Ovary (tissue), 9 donors: ENCODE measurements around the gene TSSK6. TPM values are rescaled to one million over a fixed set of nuclear protein-coding genes. Genes with fewer than 3 reads are reported as not detected.
A peak's percentile ranks its signal among the peaks of the same experiment; 100 is the strongest.

Source experiments
- DNase-seq, 5 donors: peaks; one replicate each; pipeline ENCODE4 v3.0.0-alpha.2; 2019 to 2020
- H3K27ac ChIP-seq, 2 donors: fragments of 200-600 bp; one replicate each; pipeline versions ENCODE4 v1.5.1 to v1.8.0; 2019 to 2022
- H3K27me3 ChIP-seq: fragments of 200-600 bp; one replicate; pipeline ENCODE4 v1.8.0; 2022
- H3K36me3 ChIP-seq: fragments of 200-600 bp; sonication (generic); one replicate; pipeline ENCODE4 v1.5.1; 2019
- H3K4me1 ChIP-seq: one replicate; pipeline ENCODE4 v1.8.1; 2013; ENCODE audit warnings: mild to moderate bottlenecking, moderate library complexity; ENCODE audit not compliant: insufficient read depth
- H3K4me3 ChIP-seq: fragments of 200-600 bp; sonication (generic); one replicate; pipeline ENCODE4 v1.5.1; 2017
- H3K9me3 ChIP-seq, 2 donors: fragments of 200-600 bp in 1 of 2; sonication (generic) in 1 of 2; one replicate each; pipeline versions ENCODE4 v1.5.1 to v1.8.1; 2013 to 2019; ENCODE audit warnings: mild to moderate bottlenecking in 1 of 2, moderate library complexity in 1 of 2
- EP300 ChIP-seq: sonication (generic); formaldehyde crosslinking; IDR thresholded peaks from one replicate; pipeline ENCODE4 v1.6.1; 2017; ENCODE audit warnings: antibody characterized with exemption
- POLR2A ChIP-seq: fragments of 450-650 bp; IDR thresholded peaks from one replicate; pipeline ENCODE4 v1.6.1; 2017; ENCODE audit warnings: antibody characterized with exemption, mild to moderate bottlenecking, moderate library complexity
- WGBS, 3 donors: extraction: QIAGEN DNeasy Blood & Tissue Kit in 1 of 3; methylation state at CpG; one replicate each; pipeline versions ENCODE4 v1.1.5 to v1.1.7; 2013 to 2017; 5-methylcytosine and 5-hydroxymethylcytosine counted together
- intact Hi-C, 4 donors: fragments of 100-400 bp; cut with DNase I; formaldehyde crosslinking; loops; one replicate each; pipeline versions ENCODE4 v1.11.0 to v1.15.1; 2022 to 2023
- polyA plus RNA-seq, 2 donors: library from polyadenylated mRNA; stranded (reverse); fragments of 200-250 nt in 1 of 2; fragments of 350-450 nt in 1 of 2; fragmentation: Illumina TruSeq in 1 of 2; extraction: RNeasy Lipid Tissue Mini Kit (QIAGEN cat#74804) in 1 of 2; gene quantifications; one replicate each; pipeline ENCODE4 v1.2.3, GENCODE V29; 2013 to 2014
- total RNA-seq, 7 donors: library from RNA; depleted of rRNA in 2 of 7; stranded (reverse); fragments of >200 nt in 2 of 7; fragmentation: NEBNext Ultra II Directional in 3 of 7; extraction: Animal tissue kit (Norgen Biotek cat#: 25700) in 3 of 7; gene quantifications; one replicate each; pipeline versions ENCODE4 v1.1.0 to v1.2.4, GENCODE V29; 2016 to 2023
- TF ChIP-seq, protein P1 (sequence below), 3 donors: fragments of 450-650 bp in 2 of 3; fragments of 200-600 bp in 1 of 3; IDR thresholded peaks; one replicate each; pipeline versions ENCODE4 v1.5.1 to v1.8.0; 2016 to 2022; ENCODE audit warnings: antibody characterized with exemption in 3 of 3, mild to moderate bottlenecking in 1 of 3
- donor health status: DM: no; HTN: no; CAD: no; lungs with moderate emphysema.
- donor health status: DM: no; HTN: no; CAD: no.
- donor health status: Bipolar disorder and iron deficiency.
- donor health status: DM: yes; HTN: yes; CAD: no.
- donor health status: DM: no; HTN: no; CAD: no.
- donor health status: DM: yes; HTN: yes; CAD: no.

Gene TSSK6
- total and polyA plus RNA-seq, 9 donors = 0.76 to 2.5 (median 1.1) TPM; not detected in 1

DNA sequence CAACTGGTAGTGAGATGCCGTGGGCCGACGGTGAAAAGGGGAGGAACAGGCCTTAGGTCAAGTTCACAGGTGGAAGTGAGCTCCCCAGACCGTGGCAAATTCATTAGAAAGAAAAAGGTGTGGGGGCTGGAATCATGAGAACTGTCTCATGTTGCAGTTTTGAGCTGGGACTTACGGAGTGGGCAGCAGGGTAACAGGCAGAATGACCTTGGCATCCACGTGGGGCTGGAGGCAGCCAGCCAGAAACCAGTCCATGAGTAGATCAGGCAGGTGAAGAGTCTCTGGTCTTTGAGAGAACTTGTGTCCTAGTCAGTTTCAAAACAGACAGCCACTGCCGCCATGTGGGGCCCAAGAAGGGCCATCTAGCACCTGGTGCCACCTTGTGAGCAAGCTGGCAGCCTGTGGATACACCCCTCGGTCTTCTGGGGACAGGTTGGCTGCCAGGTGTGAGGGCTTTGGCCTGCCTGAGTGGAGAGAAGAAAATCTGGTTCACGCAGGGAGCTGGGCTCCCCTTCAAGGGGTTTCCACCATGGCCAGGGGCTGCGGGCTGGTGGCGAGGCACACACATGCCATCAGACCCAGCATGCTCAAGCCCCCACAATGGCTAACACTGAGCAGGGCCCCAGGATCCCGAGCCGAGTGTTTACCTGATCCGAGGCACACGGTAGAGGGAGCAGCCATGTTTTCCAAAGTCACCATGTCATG, 23.9 kb downstream of the TSSK6 start:
- Histone ChIP-seq H3K27ac (no peak overlapping the region), H3K4me3 (no peak overlapping the region), H3K4me1 (peaks cover 23% of the 10 kb centered on the region), H3K9me3 (no peaks in the 10 kb centered on the region), H3K27me3 (no peaks in the 10 kb centered on the region), H3K36me3 (no peaks in the 10 kb centered on the region)
- intact Hi-C loops = loop anchor here (5.0 to 10.0 kb wide), 3 partner anchors 124 to 347 kb away; no protein-coding TSS in a partner anchor
- no peak for DNase-seq
- no peak for TF ChIP-seq POLR2A
- whole genome bisulfite sequencing, 3 donors = 69 to 78% (median 77%) methylated on average over 15 of the region's 15 CpGs

DNA sequence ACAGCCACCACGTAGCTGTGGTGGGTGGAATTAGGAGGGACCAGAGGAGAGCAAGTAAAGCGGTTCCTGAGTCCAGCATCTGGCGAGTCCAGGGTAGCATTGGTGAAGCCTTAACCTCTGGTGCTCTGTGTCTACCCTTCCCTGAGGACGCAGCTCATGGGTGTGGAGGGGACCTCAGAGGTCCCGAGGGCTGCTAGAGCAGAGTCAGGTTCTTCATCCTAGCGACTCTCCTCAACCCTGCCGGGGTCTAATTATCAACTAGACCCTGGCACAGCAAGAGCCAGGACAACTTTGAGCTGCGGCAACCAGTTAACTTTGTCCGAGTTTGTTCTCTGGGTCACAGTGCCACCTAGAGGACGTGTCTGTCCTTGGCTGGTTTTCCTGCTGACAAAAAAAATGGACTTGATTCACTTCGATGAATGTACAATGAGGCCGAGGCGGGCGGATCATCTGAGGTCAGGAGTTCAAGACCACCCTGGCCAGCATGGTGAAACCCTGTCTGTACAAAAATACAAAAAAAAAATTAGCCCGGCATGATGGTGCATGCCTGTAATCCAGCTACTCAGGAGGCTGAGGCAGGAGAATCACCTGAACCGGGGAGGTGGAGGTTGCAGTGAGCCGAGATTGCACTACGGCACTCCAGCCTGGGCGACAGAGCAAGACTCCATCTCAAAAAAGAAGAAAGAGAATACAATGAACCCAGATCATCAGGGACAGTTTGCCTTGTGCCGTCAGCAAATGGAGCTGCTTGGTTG, 25.0 kb downstream of the TSSK6 start:
- H3K9me3 ChIP-seq = no peaks in the 10 kb centered on the region
- DNase-seq = peak; percentile 70 to 86 (median 82)
- peaks cover 23% of the 10 kb centered on the region for H3K4me1 ChIP-seq
- H3K27ac ChIP-seq = peak overlapping the region; percentile 38 to 81
- intact Hi-C loops = loop anchor here (5.0 to 10.0 kb wide), 3 partner anchors 123 to 346 kb away; no protein-coding TSS in a partner anchor
- H3K4me3 ChIP-seq = no peak overlapping the region
- H3K27me3 ChIP-seq = no peaks in the 10 kb centered on the region
- TF ChIP-seq, protein P1, sequence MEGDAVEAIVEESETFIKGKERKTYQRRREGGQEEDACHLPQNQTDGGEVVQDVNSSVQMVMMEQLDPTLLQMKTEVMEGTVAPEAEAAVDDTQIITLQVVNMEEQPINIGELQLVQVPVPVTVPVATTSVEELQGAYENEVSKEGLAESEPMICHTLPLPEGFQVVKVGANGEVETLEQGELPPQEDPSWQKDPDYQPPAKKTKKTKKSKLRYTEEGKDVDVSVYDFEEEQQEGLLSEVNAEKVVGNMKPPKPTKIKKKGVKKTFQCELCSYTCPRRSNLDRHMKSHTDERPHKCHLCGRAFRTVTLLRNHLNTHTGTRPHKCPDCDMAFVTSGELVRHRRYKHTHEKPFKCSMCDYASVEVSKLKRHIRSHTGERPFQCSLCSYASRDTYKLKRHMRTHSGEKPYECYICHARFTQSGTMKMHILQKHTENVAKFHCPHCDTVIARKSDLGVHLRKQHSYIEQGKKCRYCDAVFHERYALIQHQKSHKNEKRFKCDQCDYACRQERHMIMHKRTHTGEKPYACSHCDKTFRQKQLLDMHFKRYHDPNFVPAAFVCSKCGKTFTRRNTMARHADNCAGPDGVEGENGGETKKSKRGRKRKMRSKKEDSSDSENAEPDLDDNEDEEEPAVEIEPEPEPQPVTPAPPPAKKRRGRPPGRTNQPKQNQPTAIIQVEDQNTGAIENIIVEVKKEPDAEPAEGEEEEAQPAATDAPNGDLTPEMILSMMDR (IDR thresholded peaks at IDR 0.05) = peak; percentile 61 to 80 (median 75)
- TF ChIP-seq EP300 = no peak
- WGBS, 3 donors = 21 to 26% (median 21%) methylated on average over 20 of the region's 20 CpGs
- H3K36me3 ChIP-seq = no peaks in the 10 kb centered on the region

DNA sequence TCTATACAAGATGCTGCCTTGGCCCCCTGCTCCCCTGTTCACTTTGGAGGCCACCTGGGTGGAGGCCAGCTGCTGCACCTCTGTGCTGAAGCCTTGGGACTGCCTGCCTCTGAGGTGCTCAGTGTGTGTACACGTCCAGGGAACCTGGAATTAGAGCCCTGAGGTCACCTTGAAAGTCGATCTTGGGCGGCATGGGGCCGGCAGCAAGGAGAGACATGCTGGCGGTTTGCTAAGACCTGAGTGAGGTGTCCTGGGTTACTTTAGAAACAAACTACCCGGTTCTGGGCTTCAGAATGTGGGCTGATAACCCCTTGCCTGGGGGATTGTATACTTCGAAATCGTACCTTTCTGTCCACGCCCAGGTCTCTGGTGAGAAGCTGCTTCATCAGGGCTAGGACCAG, 25.5 kb downstream of the TSSK6 start:
- 55 to 64% (median 60%) methylated on average over 9 of the region's 9 CpGs for WGBS, 3 donors
- peaks cover 23% of the 10 kb centered on the region for H3K4me1 ChIP-seq
- H3K4me3 ChIP-seq = no peak overlapping the region
- H3K36me3 ChIP-seq = no peaks in the 10 kb centered on the region
- H3K27ac ChIP-seq = peak overlapping the region; percentile 38 to 81
- TF ChIP-seq, protein P1 (IDR thresholded peaks at IDR 0.05) = no peak
- no peak for TF ChIP-seq EP300
- no peak for TF ChIP-seq POLR2A
- no peaks in the 10 kb centered on the region for H3K27me3 ChIP-seq
- intact Hi-C loops = loop anchor here (5.0 to 10.0 kb wide), 4 partner anchors 65 to 345 kb away; no protein-coding TSS in a partner anchor
- no peak for DNase-seq
- no peaks in the 10 kb centered on the region for H3K9me3 ChIP-seq

DNA sequence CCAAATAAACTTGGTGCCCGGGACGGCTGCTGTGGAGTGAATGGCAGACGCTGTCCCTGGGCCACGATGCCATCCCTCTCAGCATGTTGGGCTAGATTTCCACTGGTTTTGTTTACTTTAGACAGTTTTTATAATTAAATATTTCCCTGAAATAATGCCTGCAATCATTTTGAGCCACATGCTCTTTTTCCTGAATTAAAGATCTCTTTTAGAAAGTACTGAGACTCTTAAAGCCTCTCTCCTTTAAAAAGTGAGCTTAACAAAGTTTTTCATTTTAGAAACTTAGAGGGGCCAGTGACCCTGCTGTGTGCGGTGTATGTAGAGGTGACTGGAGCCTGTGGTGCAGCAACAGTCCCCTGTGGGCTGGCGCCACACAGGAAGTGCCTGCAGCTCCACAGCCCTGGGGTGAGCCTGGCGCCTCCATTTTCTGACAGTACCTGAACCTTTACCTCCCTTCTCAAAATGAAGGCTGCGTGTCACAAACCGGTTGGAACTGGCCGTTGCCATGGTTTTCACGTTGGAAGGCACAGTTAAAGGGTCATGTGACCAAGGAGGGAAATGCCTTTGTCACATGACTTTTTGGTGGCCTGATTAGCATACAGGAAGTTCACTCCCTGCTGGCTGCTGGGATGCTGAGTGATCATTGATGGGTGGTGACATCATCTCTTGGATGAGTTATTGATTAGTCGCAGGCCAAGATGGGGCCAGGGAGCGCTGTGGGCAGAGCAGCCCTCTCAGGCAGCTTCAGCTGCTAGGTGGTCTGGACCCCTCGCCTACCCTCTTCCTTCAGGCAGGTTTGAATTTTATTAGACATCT, 26.3 kb downstream of the TSSK6 start:
- intact Hi-C loops = loop anchor here in 1 of 4 donors (10.0 kb wide), 1 partner anchor 64 kb away; no protein-coding TSS in a partner anchor
- Histone ChIP-seq H3K27me3 (no peaks in the 10 kb centered on the region), H3K4me1 (peaks cover 23% of the 10 kb centered on the region), H3K27ac (peak overlapping the region in 1 of 2 donors; percentile 81), H3K36me3 (no peaks in the 10 kb centered on the region), H3K9me3 (no peaks in the 10 kb centered on the region), H3K4me3 (no peak overlapping the region)
- 29 to 35% (median 32%) methylated on average over 14 of the region's 14 CpGs for WGBS, 3 donors
- TF ChIP-seq POLR2A (no peak), EP300 (no peak)
- TF ChIP-seq, protein P1 (IDR thresholded peaks at IDR 0.05) = no peak
- DNase-seq = peak; percentile 75 to 84 (median 81)
